Measurements from ENCODE around the gene FRMD3.

The FRMD3 gene

DNA sequence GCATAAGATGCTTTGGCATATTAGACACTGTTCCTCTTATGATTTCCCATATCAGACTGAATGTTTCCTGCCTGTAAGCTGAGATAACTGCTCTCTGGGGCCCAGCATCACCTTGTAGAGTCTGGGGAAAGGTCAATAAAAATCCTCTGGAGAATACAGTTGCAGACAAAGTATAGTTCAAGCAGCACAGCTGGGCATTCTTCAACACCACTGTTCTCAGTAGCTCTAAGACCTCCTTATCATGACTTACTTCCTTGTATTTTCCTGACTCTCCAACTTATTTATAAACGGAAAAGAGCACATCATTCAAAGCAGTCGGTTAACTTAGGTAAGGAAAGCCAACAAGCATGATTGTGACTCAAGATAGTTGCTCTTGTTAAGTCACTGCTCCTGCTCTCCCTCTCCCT is 266.5 kb downstream of the FRMD3 start:
- DNase-seq, result no peak

DNA sequence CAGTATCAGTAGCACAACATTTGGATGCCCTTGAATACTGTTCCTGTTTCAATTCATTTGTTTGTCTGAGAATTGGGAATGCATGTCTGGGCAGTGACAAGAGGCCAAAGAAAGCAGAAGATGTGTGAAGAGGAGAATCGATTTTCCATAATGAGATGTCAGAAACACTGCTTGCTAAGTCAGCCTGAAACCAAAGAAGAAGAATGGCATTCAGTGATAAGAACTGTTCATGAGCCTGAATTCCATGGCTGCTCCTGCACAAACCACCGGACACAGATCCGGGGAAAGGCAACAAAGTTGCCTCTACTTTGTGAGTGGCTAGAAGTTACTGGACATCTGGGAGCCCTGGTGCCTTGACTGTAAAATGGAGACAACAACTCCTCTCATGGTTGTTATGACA is 268.1 kb downstream of the FRMD3 start:
- no peak for DNase-seq

DNA sequence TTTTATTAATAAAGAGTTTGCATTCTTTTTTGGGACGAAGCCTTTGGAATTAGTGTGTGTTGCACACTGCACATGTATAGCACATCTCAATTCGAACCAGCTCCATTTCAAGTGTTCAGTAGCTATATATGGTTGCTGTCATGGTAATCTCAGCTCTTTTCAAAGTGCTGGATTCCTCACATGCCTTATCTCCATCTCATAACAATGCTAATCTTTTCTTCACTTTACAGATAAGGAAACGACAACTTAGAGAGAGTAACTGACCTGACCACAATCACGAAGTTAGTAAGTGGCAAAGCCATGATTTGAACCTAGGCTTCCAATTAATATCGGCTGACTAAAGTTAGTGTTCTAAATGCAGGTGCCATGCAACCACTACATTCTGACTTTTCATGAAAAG is 270.5 kb downstream of the FRMD3 start:
- no peak for DNase-seq

DNA sequence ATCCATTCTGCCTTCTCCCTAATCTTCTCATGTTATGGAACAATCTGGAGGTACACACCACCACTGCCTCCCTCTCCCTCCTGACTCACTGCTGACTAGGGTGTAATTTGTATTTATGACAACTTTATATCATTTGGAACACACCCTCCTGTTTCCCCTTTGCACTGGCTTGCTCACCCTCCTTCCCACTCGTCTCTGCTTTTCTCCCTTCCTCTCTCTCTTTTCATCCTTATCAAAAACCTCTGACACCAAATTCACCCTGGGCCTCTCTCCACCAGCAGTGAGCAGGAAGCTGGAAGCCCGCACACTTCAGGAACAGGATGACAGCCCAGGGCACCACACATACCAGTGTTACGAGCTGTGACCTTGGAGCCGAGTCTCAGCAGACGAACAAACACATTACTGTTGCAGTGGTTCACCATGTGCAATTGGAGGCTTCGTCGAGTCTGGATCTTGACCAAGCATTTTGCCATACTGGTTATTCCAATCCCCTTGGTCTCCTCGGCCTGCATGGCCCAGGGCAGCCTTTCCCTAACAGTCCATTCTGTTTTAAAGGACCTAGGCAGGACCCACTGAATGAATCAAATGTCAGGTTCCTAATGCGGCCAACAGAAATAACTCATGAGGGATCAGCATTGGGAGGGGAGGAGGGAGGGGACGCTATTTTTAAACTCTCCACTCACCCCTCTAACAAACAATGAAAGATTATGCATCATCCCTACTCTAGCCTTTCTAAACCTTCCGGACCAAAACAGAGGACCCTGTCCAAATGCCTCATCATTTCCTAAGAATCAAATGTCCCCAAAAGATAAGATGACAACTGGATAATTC is 271.3 kb downstream of the FRMD3 start:
- peak; percentile 47 for DNase-seq

DNA sequence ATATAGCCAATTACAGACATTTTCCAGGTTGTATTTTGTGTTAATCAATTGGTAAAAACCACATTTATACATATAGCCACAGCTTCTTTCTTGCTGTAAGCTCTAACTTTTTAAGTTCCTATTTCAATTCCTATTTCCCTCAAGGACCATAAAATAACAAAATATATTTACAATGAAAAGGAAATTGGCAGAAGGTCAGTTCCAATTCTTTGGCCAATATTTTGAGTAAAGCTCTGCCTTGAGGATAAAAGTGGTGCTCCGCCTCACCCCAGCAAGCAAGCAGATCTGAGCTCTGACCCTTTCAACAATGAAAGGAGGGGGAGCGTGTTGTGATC is 271.9 kb downstream of the FRMD3 start:
- no peak for DNase-seq

DNA sequence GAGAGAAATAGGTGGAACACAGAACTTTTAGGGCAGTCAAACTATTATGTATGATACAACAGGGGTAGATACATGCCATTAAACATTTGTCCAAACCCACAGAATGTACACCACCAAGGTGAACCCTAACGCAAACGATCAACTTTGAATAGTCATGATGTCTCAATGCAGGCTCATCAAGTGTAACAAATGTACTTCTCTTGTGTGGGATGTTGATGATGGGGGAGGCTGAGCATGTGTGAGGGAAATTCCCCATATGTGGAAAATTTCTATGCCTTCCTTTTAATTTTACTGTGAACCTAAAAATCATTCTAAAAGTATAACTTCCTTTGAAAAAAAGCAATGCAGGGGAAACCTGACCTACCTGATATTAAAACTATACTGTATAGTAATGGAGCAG is 273.9 kb downstream of the FRMD3 start:
- no peak for DNase-seq

DNA sequence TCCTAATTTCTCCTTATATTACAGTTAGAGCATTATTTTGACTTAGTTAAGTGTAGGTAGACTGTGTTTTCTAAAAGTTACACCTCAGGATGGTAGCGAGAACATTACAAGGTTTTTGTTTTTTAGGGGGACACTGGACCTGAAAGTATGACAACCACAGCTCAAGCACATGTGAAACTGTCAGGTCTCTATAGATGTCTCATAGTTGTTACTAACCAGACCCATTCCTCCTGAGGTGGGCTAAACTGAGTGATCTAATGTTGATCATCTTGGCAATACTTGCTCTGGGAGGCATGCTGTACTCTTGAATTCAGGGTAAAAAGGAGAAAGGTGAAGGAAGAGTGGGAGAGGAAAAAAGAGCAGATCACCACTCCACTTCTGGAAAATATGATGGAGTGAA is 278.6 kb downstream of the FRMD3 start:
- no peak for DNase-seq

DNA sequence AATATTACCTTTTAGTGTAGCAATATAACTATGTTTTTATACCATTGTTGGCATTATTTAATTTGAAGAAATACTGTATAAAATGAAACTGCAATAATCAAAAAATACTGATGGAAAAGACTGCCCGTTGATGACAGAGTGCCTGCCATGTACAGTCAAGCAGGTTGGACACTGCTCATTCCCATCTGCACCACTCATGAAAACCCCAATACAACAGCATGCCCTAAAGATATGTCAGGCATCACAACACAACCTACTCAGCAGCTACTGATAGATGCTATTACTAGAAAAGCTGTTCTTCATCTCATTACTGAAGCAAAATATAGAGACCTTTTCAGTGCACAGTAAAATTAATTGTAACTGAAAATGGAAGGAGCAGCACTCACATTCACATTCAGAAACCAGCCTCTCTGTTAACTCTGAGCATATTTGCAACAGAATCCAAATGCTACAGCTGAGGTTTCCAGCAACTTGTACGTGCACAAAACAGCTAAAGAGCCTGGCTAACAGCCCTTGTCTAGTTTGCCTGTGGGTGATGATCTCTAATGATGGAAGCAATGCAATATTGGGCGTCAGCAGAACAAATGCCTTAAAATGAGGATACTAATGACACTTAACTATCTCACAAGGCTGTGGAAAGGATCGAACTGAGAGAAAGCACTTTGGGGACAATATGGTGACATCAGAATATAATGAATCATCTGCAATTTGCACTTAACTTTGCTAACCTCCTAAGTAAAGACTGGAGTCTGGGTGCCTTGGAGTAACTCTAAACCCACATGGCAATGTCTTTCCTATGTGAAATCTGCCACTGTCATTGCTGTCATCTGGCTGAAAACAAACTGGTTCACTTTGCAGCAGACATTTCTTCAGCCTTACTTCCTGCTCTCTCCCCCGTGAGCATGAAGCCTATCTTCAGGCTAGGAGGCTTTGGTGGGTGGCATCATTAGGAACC is 280.0 kb downstream of the FRMD3 start:
- DNase-seq, result no peak

DNA sequence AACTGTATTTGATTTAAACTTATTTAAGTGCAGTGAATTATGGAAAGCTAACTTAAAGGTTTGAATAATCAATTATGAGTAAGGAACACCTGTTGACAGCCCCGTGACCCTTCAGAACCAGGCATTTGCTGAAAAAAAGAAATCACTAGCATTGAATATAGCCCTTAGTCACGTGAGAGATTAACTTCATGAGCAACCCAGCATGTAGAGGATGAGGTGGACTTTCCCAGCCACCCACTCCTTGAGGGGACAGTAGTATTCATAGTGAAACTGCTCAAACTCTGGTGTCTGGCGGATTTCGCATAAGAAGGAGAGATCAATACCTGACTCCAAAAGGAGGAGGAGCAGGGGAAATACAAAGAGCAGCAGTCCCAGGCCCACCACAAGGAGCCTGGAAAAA is 290.5 kb downstream of the FRMD3 start:
- DNase-seq, result no peak

DNA sequence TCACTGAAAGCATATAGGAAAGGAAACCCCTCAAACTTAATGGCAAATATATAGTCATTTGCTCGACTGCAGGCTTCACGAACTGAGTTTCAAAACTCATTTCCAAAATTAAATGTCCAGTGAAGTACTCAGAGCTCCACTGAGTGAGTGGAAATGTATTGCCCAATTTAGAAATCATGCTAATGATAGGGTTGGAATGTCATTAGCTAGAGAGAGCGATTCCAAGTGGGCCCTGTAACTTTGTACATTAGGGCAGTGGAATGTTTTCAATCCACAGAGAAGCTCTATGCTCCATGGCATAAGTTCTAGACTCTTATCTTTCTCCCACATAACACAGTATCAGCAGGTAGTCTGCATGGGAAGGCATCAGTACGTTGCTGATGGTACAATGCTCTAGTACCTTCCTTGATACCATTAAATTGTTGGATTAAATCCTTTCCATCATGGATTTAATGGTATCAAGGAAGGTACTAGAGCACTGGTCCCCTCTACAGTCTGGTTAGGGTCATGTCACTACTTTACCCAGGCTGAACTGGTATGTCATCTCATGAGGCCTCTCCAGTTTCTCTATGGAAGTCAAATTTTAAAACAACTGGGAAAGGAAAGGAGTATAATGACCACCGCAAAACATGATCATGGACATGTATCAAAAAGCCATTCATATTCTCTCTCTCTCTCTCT is 292.1 kb downstream of the FRMD3 start:
- no peak for DNase-seq

DNA sequence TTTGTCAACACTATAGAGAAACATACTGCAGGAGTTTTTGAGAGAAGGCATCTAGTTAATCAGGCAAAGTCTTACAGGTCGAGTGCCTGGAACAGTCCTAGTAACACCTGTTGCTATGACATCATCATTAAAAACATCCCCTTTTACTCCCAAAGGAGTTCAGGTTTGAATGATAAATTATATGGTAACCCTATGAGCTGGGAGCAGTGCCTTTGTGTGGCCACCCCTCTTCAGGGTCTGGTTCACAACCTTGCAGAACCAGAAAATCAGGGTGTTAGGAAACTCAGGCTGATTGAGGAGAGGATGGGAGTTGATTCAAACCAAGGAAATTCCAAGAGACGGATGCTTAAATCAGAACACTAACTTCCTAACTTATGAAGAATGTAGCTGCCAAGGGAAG is 296.1 kb downstream of the FRMD3 start:
- DNase-seq, result no peak

DNA sequence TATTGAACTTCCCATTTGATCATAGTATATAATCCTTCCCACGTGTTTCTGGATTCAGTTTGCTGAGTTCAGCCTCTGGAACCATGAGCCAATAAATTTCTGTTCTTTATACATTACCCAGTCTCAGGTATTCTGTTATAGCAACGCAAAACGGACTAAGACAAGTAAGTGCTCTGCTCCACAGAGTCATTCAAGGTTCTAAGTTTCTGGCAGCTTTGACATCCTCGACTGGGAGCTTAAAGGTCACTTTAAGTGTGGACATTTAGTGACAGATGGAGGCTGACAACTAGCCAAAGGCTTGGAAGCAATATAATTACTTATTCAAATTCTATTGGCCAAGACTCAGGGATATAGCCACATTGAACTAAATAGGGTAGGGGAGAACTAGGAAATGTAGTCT is 297.5 kb downstream of the FRMD3 start:
- DNase-seq, result no peak

DNA sequence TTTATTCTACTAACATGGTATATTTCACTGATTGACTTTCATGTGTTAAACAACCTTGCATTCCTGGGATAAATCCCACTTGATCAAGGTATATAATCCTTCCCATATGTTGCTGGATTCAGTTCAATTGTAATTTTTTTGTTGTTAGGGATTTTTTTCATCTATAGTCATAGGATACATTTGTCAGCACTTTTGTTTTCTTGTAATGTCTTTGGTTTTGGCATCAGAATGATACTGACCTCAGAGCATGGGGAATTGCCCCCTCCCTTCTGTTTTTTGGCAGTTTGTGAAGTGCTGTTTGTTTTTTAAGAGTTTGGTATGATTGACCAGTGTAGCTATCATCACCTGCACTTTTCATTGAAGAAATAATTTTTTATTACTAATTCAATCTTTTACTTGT is 298.5 kb downstream of the FRMD3 start:
- DNase-seq, result peak; percentile 56

DNA sequence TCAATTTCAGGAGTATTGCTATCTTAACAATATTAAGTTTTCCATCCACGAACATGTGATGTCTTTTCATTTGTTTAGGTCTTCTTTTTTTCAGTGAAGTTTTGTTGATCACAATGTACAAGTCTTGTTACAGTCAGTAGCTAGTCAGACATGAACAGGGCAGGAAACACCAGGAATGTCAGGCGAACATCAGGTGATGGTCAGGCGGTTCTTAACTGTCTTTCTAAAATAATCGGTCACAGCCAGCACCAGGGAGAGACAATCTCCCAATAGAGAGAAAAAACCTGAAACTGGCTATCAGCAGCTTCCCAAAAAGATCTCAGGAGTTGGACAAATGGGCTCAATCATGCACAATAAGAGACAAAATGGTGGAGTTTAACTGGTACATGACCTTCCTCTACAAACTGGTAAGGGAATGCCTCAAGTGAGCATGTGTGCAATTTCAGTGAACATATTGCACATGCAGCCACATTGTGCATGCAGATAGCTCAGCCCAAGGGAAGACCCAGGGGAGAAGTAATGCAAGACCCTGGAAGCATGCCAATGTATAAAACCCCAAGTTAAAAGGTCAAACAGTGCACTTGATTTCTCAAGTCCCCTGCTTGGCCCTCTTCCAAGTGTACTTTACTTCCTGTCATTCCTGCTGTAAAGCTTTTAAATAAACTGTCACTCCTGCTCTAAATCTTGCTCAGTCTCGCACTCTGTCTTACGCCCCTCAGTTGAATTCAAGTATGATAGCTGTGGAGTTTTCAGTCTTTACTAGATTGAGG is 299.1 kb downstream of the FRMD3 start:
- peak; percentile 43 for DNase-seq

DNA sequence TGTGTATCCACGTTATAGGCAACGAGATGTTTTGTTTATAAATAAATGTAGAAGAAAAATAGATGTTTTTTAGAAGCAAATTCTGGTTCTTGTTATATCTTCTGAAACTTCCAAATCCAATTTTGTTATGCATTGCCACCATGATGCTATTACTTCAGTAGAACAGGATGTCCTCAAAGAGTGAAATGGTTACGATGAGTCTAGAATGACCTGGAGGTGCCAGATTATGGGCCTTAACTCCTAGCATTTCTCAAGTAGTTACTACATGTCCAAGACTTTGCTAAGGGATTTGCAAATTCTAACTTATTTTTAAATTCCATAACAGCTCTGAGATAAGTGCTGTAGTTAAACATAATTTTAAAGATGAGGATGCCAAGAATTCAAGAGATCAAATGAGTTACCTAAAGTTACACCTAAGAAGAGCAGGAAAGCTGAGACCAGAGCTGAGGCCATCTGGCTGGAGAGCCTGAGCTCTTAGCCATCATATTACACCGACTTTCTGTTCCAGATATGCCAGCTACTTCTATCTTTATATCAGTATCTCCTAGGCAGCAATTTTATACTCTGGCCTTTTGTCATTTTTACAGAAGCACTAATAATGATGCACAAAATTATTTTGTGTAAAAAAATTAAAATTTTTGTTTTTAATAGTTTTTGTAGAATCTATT is 302.0 kb downstream of the FRMD3 start:
- DNase-seq, result no peak

DNA sequence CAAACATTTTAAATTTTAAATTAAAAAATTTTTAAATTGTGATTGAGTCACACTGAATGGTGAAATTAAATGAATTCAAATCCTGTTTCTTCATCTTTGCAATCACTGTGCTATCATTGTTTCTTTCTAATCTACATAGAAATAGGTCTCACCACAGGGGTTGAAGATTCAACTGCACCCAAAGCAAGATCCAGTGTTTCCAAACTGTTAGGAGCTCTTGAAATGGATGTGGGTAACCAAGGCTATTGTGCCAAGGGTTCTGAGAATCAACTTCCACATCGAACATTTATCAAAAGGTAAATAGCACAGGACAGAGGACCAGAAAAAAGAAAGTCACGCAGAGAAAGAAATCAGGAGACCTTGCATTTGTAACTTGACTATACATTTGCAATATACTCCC is 302.7 kb downstream of the FRMD3 start:
- DNase-seq, result no peak

DNA sequence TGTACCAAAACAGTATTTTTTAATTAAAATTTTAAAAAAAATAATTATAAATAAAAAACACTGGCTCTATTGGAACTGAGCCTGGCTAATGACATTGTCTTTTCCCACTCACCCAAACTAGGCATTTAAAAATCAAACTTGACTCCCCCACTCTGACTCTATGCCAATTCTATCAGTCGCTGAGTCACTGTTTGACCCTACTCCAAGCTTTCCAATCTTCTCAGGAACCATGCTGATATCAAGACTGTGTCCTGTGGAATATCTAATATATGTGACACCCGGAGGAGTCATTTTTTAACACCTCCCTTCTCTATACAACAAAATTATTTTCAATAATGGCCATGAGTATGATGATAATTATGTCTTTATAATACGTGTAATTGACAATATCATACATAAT is 303.7 kb downstream of the FRMD3 start:
- DNase-seq, result peak; percentile 8

DNA sequence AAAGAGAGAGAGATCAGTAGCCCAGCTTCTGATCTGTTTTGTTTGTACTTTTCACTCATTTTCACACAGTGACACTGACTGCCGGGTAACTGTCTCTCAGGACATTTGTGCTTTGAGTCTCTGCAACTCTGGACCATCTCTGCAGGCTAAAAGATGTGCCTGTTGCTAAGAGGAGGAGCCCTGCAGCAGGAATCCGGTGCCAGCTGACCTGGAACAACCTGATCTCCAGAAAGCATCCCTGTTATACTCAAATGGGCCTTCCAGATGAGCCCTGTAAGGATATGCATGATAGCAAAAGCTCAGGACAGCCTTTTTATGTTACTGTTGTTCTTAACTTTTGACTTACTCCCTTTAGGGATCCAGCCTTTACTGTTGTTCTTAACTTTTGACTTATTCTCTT is 304.6 kb downstream of the FRMD3 start:
- no peak for DNase-seq

DNA sequence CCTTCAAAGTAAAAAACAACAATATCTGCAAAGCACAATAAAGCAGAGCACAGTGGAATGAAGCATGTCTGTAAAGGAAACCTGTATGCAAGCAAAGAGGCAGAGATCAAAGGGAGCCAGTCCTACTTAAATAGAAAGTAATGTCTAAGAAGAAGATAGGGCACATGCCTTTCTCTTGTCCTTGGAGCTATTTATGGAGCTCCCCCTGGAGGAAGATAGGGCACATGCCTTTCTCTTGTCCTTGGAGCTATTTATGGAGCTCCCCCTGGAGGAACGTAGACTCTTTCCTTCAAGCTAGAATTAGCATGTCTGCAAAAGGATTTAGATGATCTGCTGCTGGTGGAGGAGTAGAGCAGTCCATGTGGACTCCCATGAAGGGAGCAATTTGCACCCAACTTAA is 307.2 kb downstream of the FRMD3 start:
- DNase-seq, result no peak

DNA sequence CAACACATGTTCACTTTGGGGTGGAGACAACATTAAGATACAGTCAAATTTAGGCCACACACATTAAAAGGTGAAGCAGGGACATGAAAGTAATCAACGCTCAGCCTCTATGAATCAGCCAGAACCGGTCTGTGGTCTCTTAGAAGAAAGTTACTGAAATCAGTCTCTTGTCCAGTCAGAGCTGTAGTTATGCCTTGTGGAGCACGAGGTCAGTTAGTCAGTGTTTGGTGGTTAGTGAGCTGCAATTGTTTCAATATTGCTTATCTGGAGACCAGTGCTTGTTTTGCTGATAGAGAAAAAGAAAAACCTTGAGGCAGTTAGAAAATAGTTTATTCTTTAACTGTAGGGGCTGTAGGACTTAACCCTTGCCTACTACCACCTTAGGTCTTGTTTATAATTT is 317.5 kb downstream of the FRMD3 start:
- peak; percentile 40 for DNase-seq

DNA sequence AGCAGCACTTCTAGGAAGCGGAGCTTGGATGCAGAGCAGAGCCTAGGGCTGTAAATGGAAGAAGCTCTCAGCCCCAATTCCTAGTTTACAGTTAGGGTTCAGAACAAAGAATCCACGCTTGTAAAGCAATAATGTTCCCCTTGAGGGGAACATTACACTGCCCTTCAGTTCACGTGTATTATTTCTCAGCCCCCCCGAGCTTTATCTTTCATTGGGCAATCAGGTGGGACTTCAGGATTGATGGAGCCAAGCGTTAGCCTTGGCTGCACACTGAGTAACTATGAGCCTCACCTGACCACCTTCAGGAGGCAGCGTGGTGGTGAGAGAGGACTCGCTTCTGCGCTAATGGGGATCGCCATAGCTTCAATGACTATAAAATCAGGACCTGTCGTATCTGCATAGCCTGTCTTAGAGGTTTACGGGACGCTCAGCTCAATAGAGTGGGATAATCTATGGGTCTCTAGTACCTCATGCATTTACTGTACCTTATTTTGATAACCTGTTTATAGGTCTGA is 318.2 kb downstream of the FRMD3 start:
- DNase-seq, result no peak
